MCF 10A (cell line): ENCODE data around the gene ADAM30. TPM values are rescaled to one million over a fixed set of nuclear protein-coding genes. Genes with fewer than 3 reads are reported as not detected.

Experiments
- BruUV-seq: library from RNA; stranded (reverse); fragments of 400-500 nt; replicated peaks from 2 replicates; lab custom pipeline; 2021; lab: Mats Ljungman, UMichigan
- CTCF ChIA-PET: fragments of 300-600 bp; sonication (Branson Sonifier 250); formaldehyde crosslinking; extraction: SDS; loops from one replicate; lab custom pipeline; 2021; ENCODE audit warnings: antibody characterized with exemption, inconsistent platforms; lab: Yijun Ruan, JAX
- POLR2A ChIA-PET: fragments of 300-600, 350-650 bp; sonication (Branson Sonifier 250); formaldehyde crosslinking; extraction: SDS; loops from one replicate; lab custom pipeline; 2020; ENCODE audit warnings: antibody characterized with exemption, inconsistent platforms; lab: Yijun Ruan, JAX
- DNase-seq: peaks from one replicate; pipeline ENCODE4 v3.0.0-alpha.2; 2018; ENCODE audit not compliant: unreplicated experiment
- H3K27ac Mint-ChIP-seq: one replicate; pipeline ENCODE4 v1.8.0; 2022; ENCODE audit warnings: mild to moderate bottlenecking, low read depth, mixed read lengths; ENCODE audit not compliant: unreplicated experiment
- H3K27me3 Mint-ChIP-seq: one replicate; pipeline ENCODE4 v1.8.0; 2022; ENCODE audit warnings: mixed read lengths; ENCODE audit not compliant: insufficient read depth, unreplicated experiment
- H3K36me3 Mint-ChIP-seq: one replicate; pipeline ENCODE4 v1.8.0; 2022; ENCODE audit warnings: mild to moderate bottlenecking, moderate library complexity, mixed read lengths; ENCODE audit not compliant: insufficient read depth, unreplicated experiment
- H3K4me1 Mint-ChIP-seq: one replicate; pipeline ENCODE4 v1.8.0; 2022; ENCODE audit warnings: mixed read lengths; ENCODE audit not compliant: insufficient read depth, unreplicated experiment
- H3K4me3 Mint-ChIP-seq: one replicate; pipeline ENCODE4 v1.8.0; 2022; ENCODE audit warnings: mild to moderate bottlenecking, moderate library complexity, mixed read lengths; ENCODE audit not compliant: unreplicated experiment
- H3K9me3 Mint-ChIP-seq: one replicate; pipeline ENCODE4 v1.8.0; 2022; ENCODE audit warnings: mixed read lengths; ENCODE audit not compliant: unreplicated experiment
- intact Hi-C: fragments of 100-400 bp; cut with micrococcal nuclease; formaldehyde crosslinking; loops from 2 replicates; pipeline ENCODE4 v1.14.1; 2022
- total RNA-seq: library from RNA; stranded (reverse); gene quantifications from 2 replicates; pipeline ENCODE4 v1.2.3, GENCODE V29; 2022
- TF ChIP-seq, protein P1 (sequence below): fragments of 200-600 bp; IDR thresholded peaks from one replicate; pipeline ENCODE4 v1.8.0; 2022; ENCODE audit warnings: antibody characterized with exemption, mild to moderate bottlenecking; ENCODE audit not compliant: unreplicated experiment

ADAM30 gene
- total RNA-seq, 1 experiment from 2014 or later = not detected

DNA sequence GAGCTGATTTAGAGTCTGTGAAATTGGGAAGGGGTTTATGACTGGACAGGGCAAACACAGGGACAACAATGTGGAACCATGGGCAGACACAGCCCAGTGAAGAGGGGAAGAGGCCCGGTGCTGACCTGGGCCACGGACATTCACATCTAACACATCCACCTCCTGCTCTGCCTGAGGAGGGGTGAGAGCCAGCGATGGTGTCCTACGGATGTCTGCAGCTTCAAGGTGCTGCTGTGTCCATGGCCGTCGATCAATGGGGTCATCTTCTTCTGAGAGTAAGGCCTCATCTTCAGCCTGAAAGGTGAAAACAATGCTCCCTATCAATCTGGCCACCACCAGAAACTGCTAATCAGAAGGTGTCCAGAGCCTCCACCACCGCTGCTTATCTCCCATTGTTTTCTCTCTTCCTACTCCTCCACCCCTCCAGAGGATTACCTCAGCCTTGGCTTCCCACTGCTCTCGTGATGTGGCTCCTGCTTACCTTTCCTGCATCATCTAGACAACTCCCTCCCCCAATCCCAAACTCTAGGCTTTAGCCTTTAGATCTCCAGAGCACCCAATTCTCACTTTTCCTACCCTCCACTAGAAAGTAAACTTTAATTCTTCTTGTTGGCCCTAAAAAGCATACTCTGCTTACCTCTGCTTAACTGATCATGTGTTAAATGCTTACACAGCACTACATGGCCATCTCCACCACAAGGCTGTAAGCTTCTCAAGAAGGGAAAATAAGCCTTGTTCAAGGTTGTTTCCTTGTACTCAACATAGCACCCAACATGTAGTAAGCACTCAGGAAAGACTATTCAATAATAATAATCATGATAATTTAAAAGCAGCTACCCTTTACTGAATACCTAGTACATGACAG, 24.0 kb upstream of the ADAM30 start:
- H3K27me3 Mint-ChIP-seq = no peaks in the 10 kb centered on the region
- TF ChIP-seq, protein P1, sequence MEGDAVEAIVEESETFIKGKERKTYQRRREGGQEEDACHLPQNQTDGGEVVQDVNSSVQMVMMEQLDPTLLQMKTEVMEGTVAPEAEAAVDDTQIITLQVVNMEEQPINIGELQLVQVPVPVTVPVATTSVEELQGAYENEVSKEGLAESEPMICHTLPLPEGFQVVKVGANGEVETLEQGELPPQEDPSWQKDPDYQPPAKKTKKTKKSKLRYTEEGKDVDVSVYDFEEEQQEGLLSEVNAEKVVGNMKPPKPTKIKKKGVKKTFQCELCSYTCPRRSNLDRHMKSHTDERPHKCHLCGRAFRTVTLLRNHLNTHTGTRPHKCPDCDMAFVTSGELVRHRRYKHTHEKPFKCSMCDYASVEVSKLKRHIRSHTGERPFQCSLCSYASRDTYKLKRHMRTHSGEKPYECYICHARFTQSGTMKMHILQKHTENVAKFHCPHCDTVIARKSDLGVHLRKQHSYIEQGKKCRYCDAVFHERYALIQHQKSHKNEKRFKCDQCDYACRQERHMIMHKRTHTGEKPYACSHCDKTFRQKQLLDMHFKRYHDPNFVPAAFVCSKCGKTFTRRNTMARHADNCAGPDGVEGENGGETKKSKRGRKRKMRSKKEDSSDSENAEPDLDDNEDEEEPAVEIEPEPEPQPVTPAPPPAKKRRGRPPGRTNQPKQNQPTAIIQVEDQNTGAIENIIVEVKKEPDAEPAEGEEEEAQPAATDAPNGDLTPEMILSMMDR = no peak
- ChIA-PET CTCF (interaction anchor here (0.6 kb wide), 1 partner anchor 338 kb away, joined by 4 read pairs; no protein-coding TSS in a partner anchor), POLR2A (no interaction called here)
- no peak for DNase-seq
- BruUV-seq = no TSS peak
- H3K27ac Mint-ChIP-seq = no peak overlapping the region
- peaks cover 92% of the 10 kb centered on the region for H3K36me3 Mint-ChIP-seq
- intact Hi-C loops = no loop called here
- H3K9me3 Mint-ChIP-seq = no peaks in the 10 kb centered on the region
- peaks cover 7% of the 10 kb centered on the region for H3K4me1 Mint-ChIP-seq
- no peak overlapping the region for H3K4me3 Mint-ChIP-seq

DNA sequence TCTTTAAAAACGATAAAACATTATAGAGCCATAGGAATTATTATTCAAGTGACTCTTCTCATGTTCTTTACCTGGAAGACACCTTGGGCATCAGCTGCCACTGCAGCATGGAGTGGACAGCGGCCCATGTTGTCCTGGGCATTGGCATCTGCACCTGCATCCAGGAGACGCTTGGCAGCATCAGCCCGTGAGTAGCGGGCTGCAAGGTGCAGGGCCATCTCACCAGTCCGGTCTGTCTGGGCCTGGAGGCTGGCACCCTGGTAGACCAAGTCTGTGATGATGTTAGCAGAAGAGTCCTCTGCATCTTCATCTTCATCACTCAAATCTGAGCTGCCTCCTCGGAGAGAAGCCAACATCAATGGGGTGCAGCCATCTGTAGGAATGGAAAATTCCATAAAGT, 22.9 kb upstream of the ADAM30 start:
- Mint-ChIP-seq H3K4me1 (peaks cover 7% of the 10 kb centered on the region), H3K36me3 (peaks cover 92% of the 10 kb centered on the region), H3K4me3 (no peak overlapping the region), H3K9me3 (no peaks in the 10 kb centered on the region), H3K27me3 (no peaks in the 10 kb centered on the region), H3K27ac (no peak overlapping the region)
- no TSS peak for BruUV-seq
- TF ChIP-seq, protein P1 = no peak
- ChIA-PET POLR2A (no interaction called here), CTCF (interaction anchor here (0.6 kb wide), 1 partner anchor 11 kb away, joined by 4 read pairs; no protein-coding TSS in a partner anchor)
- no peak for DNase-seq
- intact Hi-C loops = no loop called here

DNA sequence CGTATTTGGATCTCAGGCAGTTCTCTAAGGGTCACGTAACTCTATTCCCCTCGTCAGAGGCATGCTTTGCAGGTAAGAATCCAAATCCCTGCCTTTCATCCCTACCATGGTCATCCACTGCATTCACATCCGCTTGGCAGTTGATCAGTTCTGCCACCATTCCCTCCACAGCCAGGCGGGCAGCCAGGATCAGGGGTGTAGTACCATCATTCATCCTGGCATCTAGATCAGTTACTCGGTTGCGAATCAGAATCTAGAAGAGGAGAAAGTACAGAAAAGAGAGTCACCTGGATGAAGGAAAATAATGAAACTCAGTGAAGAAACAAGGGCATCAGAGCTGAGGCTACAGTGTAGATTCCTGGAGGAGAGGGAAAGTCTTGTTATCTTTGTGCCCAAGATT, 22.0 kb upstream of the ADAM30 start:
- intact Hi-C loops = no loop called here
- TF ChIP-seq, protein P1 = no peak
- DNase-seq = no peak
- Mint-ChIP-seq H3K27me3 (no peaks in the 10 kb centered on the region), H3K36me3 (peaks cover 91% of the 10 kb centered on the region), H3K4me1 (peaks cover 7% of the 10 kb centered on the region), H3K9me3 (no peaks in the 10 kb centered on the region), H3K27ac (no peak overlapping the region), H3K4me3 (no peak overlapping the region)
- ChIA-PET CTCF (interaction anchor here (1.6 to 2.1 kb wide), 2 partner anchors 30 to 32 kb away, joined by 4 to 16 read pairs; no protein-coding TSS in a partner anchor), POLR2A (no interaction called here)
- BruUV-seq = no TSS peak

DNA sequence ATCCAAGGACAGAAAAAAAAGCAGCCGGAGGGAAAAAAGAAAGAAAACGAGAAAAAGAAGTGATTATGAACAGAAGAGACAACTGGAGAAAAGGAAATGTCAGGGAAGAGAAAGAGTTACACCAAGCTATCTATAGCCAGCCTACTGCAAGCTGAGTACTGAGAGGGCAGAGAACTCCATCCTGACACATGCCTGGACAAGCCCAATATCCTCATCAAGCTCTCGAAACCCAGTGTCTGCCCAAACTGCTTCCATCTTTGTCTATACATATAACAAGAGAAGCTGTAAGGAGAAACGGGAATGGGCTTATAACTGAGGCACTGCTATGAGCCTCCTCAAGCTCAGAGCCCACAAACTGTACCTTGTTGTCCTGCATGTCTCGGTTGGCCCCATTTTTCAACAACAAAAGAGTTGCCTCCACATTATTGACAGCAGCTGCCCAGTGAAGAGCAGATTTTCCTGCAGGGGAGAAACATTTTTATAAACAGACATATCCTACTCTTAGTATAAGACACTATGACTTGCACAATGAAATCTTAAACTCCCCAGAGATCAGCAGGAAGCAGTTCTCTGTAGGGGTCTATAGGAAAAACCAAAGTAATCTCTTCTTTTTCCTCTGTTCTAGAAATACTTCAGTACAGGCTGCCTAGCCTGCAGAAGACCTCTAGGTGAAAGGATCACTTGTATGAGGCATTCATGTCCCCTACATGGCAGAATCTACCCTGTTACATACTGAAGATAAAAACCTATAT, 21.2 kb upstream of the ADAM30 start:
- POLR2A ChIA-PET = interaction anchor here (0.5 to 0.6 kb wide), 3 partner anchors 10 to 42 kb away, joined by 3 to 5 read pairs (median 3); no protein-coding TSS in a partner anchor
- TF ChIP-seq, protein P1 = no peak
- H3K27ac Mint-ChIP-seq = peak overlapping the region; percentile 58
- intact Hi-C loops = no loop called here
- CTCF ChIA-PET = interaction anchor here (1.1 to 2.1 kb wide), 3 partner anchors 9 to 31 kb away, joined by 3 to 16 read pairs (median 4); no protein-coding TSS in a partner anchor
- no peaks in the 10 kb centered on the region for H3K27me3 Mint-ChIP-seq
- peak; percentile 23 for DNase-seq
- peaks cover 7% of the 10 kb centered on the region for H3K4me1 Mint-ChIP-seq
- BruUV-seq = no TSS peak
- H3K4me3 Mint-ChIP-seq = no peak overlapping the region
- no peaks in the 10 kb centered on the region for H3K9me3 Mint-ChIP-seq
- H3K36me3 Mint-ChIP-seq = peaks cover 87% of the 10 kb centered on the region
